GM19438 (cell line): ENCODE data around the gene NLRX1.
"Not testable (repeated sequence)": the region's sequence is repeated elsewhere in the genome, so short reads cannot be mapped to it uniquely, and the experiment has no call there.

ENCODE experiments used
- ATAC-seq: cut with Tn5 transposase; IDR thresholded peaks from one replicate; pipeline ENCODE4 v1.9.1; 2021; ENCODE audit warnings: low read depth; ENCODE audit not compliant: unreplicated experiment

Gene NLRX1

GRCh38 chr11:119205574-119206510, 37.3 kb downstream of the NLRX1 start, which contains the start of gene CBL:
Gene CBL (plus strand): TSS chr11:119206339. CDS start chr11:119206418, 79 bp downstream.
- peak; percentile 72 for ATAC-seq

DNA sequence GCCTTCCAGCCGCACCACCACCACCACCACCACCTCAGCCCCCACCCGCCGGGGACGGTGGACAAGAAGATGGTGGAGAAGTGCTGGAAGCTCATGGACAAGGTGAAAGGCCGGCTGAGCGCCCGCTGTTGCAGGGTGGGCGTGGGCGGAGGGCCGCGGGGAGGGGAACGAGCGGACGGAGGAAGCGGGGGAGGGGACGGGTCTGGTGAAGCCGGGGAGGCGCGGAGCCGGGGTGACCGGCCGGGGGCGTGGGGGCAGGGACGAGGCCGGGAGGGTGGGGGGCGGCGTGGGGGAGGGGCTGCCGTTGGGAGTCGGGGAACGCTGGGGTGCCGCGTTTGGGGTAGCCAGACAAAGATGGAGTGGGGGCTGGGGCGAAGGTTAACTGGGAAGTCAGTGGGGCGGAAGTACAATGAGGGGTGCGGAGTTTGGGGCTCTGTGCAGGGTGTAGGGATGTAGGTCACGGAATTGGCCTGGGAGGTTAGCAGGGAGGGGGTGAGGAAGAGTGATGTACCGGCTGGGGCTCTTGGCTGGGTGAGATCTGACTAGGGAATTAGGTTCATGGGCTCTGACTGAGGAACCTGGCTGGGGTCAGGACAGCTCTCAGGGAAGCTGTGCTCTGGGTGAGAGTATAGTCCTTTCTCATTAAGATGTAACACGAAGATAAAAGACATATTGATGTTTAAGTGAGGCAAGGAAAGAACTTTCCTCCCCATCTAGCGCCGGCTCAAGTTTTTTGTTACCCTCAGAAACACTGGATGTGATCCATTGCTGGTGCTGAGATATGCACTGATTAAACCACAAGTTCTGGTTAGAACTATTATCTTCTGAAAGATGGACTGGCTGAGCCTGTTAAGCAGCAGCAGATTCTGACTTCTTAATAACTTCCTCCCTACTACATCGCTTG, 38.2 kb downstream of the NLRX1 start:
- peak; percentile 28 for ATAC-seq

DNA sequence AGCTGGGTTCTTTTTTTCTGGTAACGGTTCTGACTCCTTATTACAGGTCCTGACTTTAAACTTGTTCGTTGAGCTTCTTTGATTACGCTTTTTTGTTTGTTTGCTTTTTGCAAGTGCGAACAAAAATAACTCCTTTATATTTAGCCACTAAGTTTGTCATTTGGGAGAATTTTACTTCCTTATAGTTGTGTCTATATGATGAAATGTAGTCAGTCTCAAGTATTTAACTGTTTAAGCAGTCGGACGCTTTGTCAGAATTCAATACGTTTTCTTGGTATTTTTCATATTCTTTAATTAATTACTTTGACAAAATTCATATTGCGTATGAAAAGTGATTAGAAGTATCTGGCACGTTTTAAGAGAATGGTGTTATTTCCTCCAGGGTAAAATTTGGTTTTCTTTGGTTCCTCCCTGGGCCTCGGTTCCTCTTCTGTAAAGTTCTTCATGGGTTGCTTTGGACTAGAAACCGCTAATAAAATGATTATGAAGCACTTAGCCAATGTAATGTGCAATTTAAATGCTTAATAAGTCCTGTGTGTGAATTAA, 39.0 kb downstream of the NLRX1 start:
- ATAC-seq = no peak

GRCh38 chr11:119209186-119209585, 40.7 kb downstream of the NLRX1 start:
- ATAC-seq = no peak

- ATAC-seq = no peak
These were observed 41.5 kb downstream of the NLRX1 start for GRCh38 chr11:119210050-119210449.

- no peak for ATAC-seq
These were observed 49.8 kb downstream of the NLRX1 start for GRCh38 chr11:119218141-119218878.

DNA sequence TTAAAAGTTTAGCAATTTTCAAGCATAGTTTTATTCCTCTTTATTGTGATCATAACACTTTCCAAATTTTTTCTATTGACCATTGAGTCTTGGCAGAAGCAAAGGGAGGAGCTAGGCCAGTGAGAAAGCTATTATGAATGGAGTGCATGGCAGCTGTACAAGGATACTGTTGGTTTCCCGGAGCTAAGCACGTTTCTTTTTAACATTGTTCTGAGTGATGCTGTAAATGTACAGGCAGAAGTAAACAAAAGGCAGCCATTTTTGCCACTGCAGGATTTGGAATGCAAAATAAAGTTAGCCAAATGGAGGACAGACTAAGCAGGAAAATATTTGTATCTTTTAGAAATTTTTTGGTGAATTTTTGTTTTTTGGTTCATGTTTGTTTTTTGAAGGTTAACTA, 53.8 kb downstream of the NLRX1 start:
- no peak for ATAC-seq

DNA sequence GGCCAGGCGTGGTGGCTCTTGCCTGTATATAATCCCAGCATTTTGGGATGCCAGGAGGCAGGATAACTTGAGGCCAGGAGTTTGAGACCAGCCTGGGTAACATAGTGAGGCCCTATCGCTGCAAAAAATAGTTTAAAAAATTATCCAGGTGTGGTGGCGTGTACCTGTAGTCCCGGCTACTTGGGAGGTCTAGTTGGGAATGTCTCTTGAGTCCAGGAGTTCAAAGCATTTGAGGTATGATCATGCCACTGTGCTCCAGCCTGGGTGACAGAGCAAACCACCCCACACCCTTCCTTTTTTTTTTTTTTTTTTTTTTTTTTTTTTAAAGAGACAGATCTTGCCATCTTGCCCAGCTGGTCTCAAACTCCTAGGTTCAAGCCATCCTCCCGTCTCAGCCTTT, 54.4 kb downstream of the NLRX1 start:
- no peak for ATAC-seq

DNA sequence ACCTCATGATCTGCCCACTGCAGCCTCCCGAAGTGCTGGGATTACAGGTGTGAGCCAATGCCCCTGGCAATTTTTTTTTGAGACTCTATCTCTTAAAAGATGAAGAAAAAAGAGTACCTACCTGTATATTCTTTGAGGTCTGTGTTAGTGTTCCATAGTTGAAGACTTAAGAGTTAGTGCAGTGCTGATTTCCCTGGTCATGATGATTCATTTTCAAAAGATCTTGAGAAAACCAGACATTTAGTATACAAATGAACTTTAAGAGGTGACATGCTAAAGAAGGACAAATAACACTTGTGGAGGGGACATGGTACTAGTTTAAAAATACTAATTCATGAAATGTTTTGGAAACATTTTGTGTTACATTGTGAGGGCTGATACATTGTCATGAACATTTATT, 55.3 kb downstream of the NLRX1 start:
- ATAC-seq = no peak

GRCh38 chr11:119228535-119229287, 60.2 kb downstream of the NLRX1 start:
- ATAC-seq = not testable (repeated sequence)

DNA sequence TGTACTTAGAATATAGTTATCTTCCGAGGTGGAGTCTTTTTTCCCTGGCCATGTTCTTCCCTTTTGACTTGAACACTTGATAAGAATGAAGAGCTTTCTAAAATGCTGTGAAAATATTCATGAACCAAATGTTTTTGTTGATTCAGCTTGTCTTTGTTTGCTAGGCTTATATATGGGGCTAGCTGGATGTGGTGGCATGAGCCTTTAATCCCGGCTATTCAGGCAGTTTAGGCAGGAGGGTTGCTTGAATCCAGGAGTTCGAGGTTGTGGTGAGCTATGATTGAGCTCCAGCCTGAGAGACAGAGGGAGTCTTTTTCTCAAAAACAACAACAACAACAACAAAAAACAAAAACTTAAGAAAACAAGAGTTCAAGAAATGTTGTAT, 60.8 kb downstream of the NLRX1 start:
- no peak for ATAC-seq

DNA sequence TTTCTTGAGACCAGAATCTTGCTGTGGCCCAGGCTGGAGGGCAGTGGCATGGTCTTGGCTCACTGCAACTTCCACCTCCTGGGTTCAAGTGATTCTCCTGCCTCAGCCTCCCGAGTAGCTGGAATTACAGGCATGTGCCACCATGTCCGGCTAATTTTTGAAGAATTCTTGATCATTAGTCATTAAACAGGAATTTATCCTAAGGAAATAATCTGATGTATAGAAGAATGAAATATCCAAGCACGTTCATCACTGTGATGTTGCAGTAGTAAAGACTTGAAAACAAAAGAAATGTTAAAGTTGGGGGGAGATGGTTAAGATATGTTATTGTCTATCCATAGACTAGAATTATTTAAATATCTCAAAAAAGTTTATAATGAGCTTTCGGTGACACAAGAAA, 61.2 kb downstream of the NLRX1 start:
- ATAC-seq = no peak
